ENCODE measurements around the gene RBPMS2.
"Not testable (repeated sequence)": the region's sequence is repeated elsewhere in the genome, so short reads cannot be mapped to it uniquely, and the experiment has no call there.

The RBPMS2 gene

DNA sequence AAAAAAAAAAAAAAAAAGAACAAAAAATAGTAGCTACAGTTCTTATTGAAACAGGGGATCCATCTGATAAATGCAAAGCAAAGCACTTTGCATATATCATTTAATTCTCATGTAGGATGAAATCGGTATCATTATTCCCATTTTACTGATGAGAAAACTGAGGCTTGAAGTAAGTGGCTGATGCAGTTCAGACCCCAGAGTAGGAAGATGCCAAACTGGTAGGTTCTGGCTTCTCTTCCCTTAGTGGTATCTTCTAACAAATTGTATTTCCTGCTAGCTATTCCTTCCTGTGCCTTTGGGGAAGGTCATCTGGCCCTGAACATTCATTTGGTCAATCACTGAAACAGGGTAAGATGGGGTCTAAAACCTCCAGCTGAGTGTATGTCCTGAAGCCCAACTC lies 28.1 kb upstream of the RBPMS2 start:
- TF ChIP-seq, protein P1, sequence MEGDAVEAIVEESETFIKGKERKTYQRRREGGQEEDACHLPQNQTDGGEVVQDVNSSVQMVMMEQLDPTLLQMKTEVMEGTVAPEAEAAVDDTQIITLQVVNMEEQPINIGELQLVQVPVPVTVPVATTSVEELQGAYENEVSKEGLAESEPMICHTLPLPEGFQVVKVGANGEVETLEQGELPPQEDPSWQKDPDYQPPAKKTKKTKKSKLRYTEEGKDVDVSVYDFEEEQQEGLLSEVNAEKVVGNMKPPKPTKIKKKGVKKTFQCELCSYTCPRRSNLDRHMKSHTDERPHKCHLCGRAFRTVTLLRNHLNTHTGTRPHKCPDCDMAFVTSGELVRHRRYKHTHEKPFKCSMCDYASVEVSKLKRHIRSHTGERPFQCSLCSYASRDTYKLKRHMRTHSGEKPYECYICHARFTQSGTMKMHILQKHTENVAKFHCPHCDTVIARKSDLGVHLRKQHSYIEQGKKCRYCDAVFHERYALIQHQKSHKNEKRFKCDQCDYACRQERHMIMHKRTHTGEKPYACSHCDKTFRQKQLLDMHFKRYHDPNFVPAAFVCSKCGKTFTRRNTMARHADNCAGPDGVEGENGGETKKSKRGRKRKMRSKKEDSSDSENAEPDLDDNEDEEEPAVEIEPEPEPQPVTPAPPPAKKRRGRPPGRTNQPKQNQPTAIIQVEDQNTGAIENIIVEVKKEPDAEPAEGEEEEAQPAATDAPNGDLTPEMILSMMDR (conservative IDR thresholded peaks at IDR 0.05; ENCODE audit: control insufficient read depth, insufficient read depth, low read depth, low read length), result no peak
- no peak for DNase-seq (ENCODE audit: low read depth)
- H3K4me3 ChIP-seq (ENCODE audit: control insufficient read depth, low read depth, low read length), result no peak overlapping the region

DNA sequence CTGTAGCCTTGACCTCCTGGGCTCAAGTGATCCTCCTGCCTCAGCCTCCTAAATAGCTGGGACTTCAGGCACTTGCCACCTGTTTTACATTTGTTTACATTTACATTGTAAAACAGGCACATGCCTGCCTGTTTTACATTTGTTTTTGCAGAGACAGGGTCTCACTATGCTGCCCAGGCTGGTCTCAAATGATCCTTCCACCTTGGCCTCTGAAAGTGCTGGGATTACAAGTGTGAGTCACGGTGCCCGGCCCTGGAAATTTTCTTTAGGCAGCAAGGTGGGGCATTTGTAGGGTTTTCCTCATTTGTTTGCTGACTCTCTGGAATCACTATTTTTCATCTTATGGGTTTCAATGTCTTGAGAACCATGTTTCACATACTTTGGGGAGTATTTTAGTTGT lies 25.1 kb upstream of the RBPMS2 start:
- H3K4me3 ChIP-seq (ENCODE audit: control insufficient read depth, low read depth, low read length), result no peak overlapping the region
- no peak for DNase-seq (ENCODE audit: low read depth)
- TF ChIP-seq, protein P1 (conservative IDR thresholded peaks at IDR 0.05; ENCODE audit: control insufficient read depth, insufficient read depth, low read depth, low read length), result no peak

DNA sequence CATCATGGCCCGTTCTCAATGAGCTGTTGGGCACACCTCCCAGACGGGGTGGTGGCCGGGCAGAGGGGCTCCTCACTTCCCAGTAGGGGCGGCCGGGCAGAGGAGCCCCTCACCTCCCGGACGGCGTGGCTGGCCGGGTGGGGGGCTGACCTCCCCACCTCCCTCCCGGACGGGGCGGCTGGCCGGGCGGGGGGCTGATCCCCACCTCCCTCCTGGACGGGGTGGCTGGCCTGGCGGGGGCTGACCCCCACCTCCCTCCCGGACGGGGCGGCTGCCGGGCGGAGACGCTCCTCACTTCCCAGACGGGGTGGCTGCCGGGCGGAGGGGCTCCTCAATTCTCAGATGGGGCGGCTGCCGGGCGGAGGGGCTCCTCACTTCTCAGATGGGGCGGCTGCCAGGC lies 23.5 kb upstream of the RBPMS2 start:
- H3K4me3 ChIP-seq (ENCODE audit: control insufficient read depth, low read depth, low read length); DNase-seq (ENCODE audit: low read depth): not testable (repeated sequence)

DNA sequence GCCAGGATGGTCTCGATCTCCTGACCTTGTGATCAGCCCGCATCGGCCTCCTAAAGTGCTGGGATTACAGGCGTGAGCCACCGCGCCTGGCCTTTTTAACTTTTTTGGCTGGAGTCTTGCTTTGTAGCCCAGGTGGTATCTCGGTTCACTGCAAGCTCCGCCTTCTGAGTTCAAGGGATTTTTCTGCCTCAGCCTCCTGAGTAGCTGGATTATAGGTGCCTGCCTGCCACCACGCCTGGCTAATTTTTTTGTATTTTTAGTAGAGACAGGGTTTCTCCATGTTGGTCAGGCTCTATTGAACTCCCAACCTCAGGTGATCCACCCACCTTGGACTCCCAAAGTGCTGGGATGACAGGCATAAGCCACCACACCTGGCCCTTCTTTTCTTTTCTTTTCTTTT lies 20.5 kb upstream of the RBPMS2 start:
- DNase-seq (ENCODE audit: low read depth), result not testable (repeated sequence)

DNA sequence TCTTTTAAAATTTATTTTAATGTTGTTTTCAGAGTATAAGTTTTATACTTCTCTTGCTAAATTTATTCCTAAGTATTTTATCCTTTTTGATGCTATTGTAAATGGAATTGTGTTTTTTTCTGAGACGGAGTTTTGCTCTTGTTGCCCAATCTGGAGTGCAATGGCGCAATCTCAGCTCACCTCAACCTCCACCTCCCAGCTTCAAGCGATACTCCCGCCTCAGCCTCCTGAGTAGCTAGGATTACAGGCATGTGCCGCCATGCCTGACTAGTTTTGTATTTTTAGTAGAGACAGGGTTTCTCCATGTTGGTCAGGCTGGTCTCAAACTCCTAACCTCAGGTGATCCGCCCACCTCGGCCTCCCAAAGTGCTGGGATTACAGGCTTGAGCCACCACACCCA lies 19.9 kb upstream of the RBPMS2 start:
- not testable (repeated sequence) for DNase-seq (ENCODE audit: low read depth); H3K4me3 ChIP-seq (ENCODE audit: control insufficient read depth, low read depth, low read length)

More for the DNA sequence above, 20.5 kb upstream of the RBPMS2 start:
- H3K4me3 ChIP-seq (ENCODE audit: control insufficient read depth, low read depth, low read length), result not testable (repeated sequence)

DNA sequence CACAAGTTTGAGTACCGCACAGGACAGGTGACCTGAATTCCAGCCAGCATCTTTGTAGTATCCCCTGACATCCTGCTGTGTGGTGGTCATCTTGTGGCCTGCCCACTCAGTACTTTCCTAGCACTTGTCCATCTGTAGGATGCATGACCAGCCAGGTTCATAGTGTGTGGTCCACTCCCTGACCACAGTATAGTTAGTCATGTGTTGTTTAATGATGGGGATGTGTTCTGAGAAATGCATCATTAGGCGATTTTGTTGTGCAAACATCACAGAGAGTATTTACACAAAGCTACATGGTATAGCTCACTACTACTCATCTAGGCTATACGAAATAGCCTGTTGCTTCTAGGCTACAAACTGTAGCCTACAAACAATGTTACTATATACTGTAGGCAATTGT lies 16.9 kb upstream of the RBPMS2 start:
- TF ChIP-seq, protein P1 (conservative IDR thresholded peaks at IDR 0.05; ENCODE audit: control insufficient read depth, insufficient read depth, low read depth, low read length), result no peak
- H3K4me3 ChIP-seq (ENCODE audit: control insufficient read depth, low read depth, low read length), result no peak overlapping the region
- peak; percentile 35 for DNase-seq (ENCODE audit: low read depth)

DNA sequence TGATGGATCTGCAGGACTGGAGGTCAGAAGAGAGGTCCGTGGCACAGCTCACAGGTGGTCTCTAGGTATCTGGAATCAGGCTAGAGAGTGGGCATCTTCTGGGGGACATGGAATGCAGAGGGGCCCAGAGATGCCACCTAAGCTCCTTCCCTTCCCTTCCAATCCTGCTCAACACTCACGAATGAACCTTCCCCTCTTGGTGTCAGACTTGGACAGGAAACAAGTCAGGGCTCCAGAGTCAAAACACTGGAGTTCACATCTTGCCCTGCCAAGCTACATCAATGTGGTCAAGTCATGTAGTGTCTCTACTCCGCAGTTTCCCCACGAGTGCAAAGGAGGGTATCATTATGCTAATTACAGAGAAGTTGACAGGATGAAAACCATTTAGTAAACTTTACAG lies 16.0 kb upstream of the RBPMS2 start:
- no peak overlapping the region for H3K4me3 ChIP-seq (ENCODE audit: control insufficient read depth, low read depth, low read length)
- TF ChIP-seq, protein P1 (conservative IDR thresholded peaks at IDR 0.05; ENCODE audit: control insufficient read depth, insufficient read depth, low read depth, low read length), result no peak

DNA sequence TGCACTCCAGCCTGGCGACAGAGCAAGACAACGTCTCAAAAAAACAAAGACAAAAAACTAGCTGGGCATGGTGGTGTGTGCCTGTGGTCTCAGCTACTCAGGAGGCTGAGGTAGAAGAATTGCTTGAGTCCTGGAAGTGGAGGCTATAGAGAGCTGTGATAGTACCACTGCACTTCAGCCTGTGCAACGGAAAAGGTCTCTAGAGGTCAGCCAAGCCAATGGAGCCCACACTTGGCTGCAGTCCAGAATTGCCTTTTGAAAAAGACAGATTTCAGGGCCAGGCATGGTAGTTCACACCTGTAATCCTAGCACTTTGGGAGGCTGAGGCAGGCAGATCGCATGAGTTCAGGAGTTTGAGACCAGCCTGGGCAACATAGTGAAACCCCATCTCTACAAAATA lies 8.4 kb upstream of the RBPMS2 start:
- TF ChIP-seq, protein P1 (conservative IDR thresholded peaks at IDR 0.05; ENCODE audit: control insufficient read depth, insufficient read depth, low read depth, low read length), result no peak
- H3K4me3 ChIP-seq (ENCODE audit: control insufficient read depth, low read depth, low read length), result no peak overlapping the region
- DNase-seq (ENCODE audit: low read depth), result no peak

More for the DNA sequence above, 16.0 kb upstream of the RBPMS2 start:
- no peak for DNase-seq (ENCODE audit: low read depth)

DNA sequence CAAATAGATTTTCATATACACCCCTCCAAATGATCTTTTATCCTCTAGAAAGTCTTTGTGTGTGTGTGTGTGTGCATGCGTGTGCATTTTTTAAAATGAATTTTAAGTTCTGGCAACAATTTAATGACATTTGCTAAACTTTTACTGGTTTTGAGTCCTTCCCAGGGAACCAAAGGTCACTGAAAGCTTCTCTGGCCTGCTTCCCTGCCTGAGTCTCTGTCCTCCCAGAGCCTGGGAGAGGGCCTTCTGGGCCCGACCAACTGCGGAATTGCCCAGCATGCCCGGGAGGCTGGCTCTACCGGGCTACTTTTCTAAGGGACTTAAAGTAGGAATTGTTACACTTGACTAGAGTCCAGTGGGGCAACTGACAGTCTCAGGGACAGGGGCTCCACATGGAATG lies 7.4 kb upstream of the RBPMS2 start:
- DNase-seq (ENCODE audit: low read depth), result no peak
- H3K4me3 ChIP-seq (ENCODE audit: control insufficient read depth, low read depth, low read length), result no peak overlapping the region
- TF ChIP-seq, protein P1 (conservative IDR thresholded peaks at IDR 0.05; ENCODE audit: control insufficient read depth, insufficient read depth, low read depth, low read length), result no peak
